GM21515 (cell line): ENCODE results near the gene LETM1.

ENCODE experiments used
- ATAC-seq: cut with Tn5 transposase; IDR thresholded peaks from one replicate; pipeline ENCODE4 v1.9.1; 2021; ENCODE audit not compliant: unreplicated experiment

The LETM1 gene

GRCh38 chr4:1830234-1830633 lies 25.7 kb downstream of the LETM1 start:
- no peak for ATAC-seq

GRCh38 chr4:1826531-1827350 lies 29.2 kb downstream of the LETM1 start:
- ATAC-seq: no peak

GRCh38 chr4:1825326-1825725 lies 30.6 kb downstream of the LETM1 start:
- no peak for ATAC-seq

- no peak for ATAC-seq
These were observed 31.2 kb downstream of the LETM1 start for GRCh38 chr4:1824746-1825145.

DNA sequence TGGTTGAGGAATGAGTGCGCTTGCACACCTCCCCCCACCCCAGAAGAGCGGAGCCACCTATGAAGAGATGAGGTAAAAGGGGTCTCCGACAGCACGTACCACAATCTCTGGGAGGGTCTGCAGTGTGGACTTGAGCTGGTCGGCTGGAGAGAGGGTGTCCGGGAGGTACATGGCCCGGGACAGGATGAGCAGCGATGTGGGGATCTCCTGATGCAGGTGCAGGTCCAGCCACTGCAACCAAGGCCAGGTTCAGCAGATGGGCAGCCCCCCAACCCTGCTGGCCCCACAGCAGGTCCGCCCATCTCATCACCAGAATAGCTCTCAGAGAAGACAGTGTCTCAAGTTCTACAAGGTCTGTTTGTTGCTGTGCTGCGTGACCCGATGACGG lies 32.4 kb downstream of the LETM1 start:
- ATAC-seq: no peak

DNA sequence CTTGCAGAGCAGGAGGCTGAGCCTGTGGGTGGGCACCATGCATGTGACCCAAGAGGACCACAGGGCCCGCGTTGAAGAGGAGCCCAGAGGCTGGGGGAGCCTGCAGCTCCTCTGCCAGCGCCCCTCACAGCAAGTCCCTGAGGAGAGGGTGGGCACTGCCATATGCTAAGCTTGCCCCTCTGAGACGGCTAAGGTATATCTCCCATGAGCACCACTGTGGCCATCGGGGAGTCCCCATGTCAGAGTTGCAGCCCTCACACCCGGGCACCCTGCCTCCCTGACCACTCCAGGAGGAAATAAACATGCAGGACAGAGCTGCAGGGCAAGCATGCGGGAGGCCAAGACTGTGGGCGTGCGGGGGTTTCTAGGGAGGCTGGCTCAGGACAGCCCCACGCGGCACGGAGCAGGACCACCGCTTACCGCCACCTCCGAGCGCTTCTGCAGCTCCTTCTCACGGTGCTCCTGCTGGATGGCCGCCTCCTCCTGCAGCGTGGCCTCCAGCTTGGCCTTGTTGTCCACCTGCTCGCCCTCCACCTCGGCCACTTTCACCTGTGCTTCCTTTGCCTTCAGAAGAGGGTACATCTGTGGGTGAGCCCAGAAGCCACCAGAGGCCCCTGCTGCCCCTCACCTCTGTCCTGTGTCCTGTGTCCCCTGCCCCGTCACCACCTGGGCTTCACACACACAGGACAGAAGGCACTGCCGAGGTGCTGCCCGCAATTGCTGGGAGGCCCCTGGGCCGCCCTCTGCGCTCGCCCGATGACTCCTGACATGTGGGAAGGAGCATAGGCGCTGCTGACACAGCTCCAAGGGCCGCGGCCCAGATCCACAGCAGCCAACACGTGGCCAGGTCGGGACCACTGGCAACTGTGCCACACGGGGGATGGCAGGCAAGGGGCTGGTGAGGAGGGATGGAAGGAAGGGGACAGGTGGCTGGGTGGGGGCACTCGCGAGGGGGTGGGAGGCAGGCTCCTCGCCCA lies 33.1 kb downstream of the LETM1 start:
- ATAC-seq: no peak

DNA sequence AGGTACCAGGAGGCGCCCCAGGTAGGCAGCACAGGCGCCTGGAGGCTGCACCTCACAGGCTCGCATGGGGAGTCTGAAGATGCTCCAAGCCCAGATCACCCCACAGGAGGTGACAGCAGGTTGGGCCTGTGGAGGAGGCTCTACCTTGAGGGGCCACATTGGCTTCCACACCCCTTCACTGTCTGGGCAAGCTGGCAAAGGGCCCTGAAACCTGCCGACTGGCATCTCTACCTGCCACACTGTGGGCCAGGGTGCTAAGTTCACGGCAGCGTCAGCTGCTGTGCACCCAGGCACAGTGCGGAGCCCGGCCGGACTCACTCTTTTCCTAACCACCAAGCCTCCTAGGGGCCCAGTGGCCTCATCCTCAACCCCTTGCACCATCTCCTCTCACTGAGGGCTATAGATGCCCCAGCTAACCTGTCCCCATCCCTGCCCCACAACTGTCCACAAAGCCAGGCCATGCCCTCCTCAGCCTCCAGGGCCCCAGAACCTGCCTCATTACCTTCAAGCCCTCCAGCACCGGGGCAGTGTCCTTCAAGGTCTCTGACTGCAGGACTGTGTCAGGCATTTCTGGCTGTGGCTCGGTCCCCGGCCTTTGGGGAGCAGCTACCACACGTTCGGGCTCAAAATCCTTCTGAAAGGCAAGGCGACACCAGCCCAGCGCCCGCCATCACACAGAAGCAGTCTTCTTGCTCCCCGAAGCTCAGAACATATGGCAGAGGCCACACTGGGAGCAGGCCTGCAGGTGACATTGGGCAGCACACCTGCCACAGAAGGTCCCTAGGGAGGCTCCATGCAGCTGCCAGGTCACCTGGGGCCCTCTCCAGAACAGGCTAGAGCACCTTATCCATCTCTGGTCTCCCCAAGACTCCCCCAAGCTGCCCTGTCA lies 34.0 kb downstream of the LETM1 start:
- ATAC-seq: no peak

- ATAC-seq: no peak
These were observed 36.1 kb downstream of the LETM1 start for GRCh38 chr4:1819816-1820215.

DNA sequence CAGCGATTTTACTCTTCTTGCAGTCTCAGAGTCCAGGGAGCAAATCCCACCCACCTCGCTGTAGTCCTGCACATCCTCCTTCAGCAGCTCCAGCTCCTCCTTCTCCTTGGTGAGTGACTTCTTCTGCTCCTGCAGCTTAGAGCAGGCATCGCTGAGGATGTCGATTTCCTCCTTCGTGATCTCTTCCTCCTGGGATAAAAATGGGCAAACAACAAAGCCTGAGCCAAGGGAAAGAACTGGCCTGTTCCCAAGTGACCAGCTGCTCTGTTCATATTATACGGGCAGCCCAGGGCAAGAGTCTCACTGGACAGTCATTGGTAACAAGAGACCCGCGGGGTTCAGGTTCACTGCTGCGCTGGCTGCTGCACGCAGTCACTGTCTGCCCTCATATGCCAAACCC lies 36.7 kb downstream of the LETM1 start:
- no peak for ATAC-seq

DNA sequence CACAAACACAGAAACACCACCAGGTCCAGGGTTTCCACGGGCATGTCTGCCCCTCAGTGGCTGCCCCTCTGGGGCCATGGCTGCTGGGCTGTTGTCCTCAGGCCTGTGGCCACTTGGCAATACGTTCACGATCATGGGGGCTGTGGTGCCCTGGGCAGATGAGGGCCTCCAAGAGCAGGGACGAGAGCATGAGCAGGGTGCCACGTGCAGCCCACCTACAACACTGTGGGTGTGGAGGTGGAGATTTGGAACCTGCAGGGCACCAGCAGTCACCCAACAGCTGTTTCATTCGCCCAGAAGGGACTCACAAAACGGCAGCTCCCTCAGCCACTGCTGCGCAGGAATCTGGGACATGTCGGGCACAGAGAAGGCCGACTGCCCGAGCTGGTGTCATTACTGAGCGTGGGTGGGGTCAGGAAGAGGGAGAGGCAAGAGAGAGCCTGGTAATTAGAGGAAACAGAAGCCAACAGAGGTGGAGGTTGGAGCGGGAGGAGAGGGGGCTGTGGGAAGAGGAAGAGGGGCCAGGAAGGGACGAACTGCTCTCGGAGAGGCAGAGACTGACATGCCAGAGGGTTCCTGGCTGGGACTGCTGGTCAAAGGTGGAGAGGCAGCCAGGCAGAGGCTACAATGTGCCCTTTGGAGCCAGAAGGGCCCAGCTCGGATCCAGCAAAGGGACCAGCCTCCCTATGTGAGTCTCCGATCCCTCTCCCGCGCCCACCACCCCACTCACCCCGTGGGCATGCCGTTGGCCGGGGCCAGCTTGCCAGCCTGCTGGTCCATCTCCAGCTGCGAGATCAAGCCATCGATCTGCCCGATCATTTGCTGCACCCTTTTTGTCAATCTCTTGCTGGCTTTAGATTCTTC lies 39.7 kb downstream of the LETM1 start:
- ATAC-seq: no peak

DNA sequence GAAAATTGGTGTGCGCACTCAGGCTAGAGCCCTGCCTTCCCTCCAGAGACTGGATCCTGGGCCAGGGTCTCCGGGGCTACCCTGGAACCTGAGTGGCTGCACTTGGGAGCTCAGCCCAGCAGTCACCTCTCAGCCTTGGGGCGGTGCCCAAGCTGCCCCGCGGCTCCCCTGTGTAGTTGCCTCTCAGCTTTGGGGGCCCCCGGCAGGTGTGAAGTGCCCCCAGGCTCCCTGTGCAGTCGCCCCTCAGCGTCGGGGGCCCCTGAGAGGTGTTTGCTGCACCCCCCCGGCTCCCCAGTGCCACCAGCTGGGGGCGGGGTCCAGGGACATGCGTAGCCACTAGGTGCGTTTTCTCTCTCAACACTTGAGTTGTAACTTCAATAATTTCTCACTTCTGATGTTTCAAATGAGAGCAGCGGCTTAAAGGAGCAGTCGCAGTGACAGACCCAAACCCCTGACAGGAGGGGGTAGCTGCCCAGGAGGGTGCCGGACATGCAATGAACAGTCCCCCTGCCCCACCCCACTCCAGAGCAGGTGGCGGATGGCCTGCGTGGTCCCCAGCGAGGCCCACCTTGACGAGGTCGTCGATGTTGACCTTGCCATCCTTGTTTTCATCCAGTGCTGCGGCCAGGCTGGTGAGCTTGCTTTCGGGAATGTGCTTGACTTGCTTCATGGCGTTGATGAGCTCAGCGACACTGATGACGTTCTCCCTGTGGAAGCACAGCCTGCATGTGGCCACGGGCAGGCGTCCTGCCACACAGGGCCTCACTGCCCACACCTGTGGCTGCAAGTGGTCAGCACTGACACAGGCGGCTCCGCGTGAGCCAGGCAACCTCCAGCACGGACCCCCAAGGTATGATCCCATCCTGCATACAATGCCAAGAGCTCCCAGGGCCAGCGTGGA lies 40.6 kb downstream of the LETM1 start:
- no peak for ATAC-seq

DNA sequence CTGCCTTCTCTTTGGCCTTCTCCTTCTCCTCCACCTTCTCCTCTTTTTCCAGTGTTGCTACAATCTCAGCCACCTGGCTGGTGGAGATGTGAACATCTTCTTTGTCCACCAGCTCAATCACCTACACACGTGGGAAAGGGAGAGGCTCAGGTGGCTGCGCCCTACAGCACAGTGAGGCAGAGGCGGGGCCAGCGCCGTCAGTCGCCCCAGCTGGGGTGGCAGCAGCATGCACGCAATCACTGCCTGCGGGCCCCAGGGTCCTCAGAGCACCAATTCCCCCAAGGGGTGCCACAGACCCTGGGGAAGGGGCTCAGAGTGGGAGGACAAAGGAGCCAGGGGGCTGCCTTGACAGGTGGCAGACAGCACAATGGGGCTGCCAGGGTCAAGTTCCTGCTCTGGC lies 41.5 kb downstream of the LETM1 start:
- ATAC-seq: no peak

DNA sequence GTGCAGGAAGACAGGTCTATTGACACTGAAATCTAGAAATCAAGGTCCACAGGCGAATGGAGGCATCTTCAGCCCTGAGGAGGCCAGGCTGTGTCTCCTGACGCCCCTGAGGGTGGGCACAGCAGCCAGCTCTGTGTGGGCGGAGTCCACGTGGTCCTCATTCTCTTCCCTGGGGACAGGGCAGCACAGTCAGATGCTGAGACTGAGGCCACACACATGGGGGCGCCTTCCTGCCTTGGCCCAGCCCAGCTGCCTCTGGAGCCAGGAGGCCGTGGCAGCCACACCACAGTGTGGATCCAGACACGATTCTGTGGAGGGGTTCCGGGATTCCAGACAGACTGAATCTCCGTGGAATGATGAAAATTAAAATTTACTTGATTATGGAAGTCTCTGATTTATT lies 42.0 kb downstream of the LETM1 start:
- no peak for ATAC-seq

DNA sequence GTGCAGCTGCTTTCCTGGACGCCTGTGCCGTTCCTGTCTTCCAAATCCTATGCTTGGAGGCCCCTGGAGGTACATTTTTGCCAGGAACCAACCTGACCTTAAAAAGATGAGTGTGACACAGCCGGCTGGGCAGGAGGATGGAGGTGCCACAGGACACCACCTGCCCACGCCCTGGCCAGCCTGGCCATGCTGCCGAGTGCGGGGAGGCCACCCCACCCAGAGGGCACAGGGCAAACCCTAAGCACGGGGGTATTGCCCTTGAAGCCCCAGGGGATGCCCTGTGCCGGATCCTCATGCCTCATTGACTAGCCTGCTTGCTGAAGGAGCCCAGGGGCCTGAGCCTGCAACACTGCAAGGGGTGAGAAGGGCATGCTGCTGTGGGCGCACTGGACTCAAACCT lies 42.7 kb downstream of the LETM1 start:
- ATAC-seq: no peak

GRCh38 chr4:1812720-1813119 lies 43.2 kb downstream of the LETM1 start:
- no peak for ATAC-seq

DNA sequence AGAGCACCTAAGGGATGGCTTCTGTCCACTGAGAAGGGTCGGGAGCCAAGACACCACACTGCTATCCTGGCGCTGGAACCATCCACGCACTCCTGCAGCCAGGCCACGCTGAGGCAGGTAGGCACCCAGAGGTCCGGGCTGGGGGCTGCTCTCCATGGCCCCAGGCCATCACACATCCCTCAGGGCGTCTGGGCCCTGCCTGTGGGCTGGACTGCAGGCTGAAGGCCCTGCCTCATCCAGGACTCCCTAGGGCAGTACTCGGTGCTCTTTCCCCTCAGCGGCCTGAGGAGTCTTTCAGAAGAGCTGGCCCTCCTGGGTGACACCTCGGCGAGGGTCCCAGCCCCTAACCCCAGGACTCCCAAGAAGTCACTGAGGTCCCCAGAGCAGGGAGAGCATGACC lies 45.2 kb downstream of the LETM1 start:
- no peak for ATAC-seq

GRCh38 chr4:1809754-1810502 lies 46.0 kb downstream of the LETM1 start:
- no peak for ATAC-seq
